Measurements from ENCODE around the gene PVALEF.

The PVALEF gene

GRCh38 chr17:81124377-81124776 lies 40.9 kb upstream of the PVALEF start:
- H3K27me3 ChIP-seq (ENCODE audit: low read depth) = no peaks in the 10 kb centered on the region
- no peaks in the 10 kb centered on the region for H3K4me1 ChIP-seq
- H3K9me3 ChIP-seq = no peaks in the 10 kb centered on the region
- H3K36me3 ChIP-seq (replicated peaks) = no peaks in the 10 kb centered on the region
- in situ Hi-C loops (cut with MboI; ENCODE audit: low sequenced_read_pairs) = no loop called here
- DNase-seq (ENCODE audit: low spot score in 2 of 2) = no peak
- no peak overlapping the region for H3K4me3 ChIP-seq

- Histone ChIP-seq H3K4me3 (no peak overlapping the region), H3K9me3 (no peaks in the 10 kb centered on the region), H3K36me3 (replicated peaks) (no peaks in the 10 kb centered on the region), H3K27me3 (ENCODE audit: low read depth) (no peaks in the 10 kb centered on the region), H3K4me1 (no peaks in the 10 kb centered on the region)
- DNase-seq (ENCODE audit: low spot score in 2 of 2) = no peak
- in situ Hi-C loops (cut with MboI; ENCODE audit: low sequenced_read_pairs) = no loop called here
Observed at GRCh38 chr17:81125573-81126081, 39.7 kb upstream of the PVALEF start.

- no peaks in the 10 kb centered on the region for H3K36me3 ChIP-seq (replicated peaks)
- DNase-seq (ENCODE audit: low spot score in 2 of 2) = no peak
- H3K4me1 ChIP-seq = no peaks in the 10 kb centered on the region
- no peak overlapping the region for H3K4me3 ChIP-seq
- in situ Hi-C loops (cut with MboI; ENCODE audit: low sequenced_read_pairs) = no loop called here
- H3K9me3 ChIP-seq = no peaks in the 10 kb centered on the region
- no peaks in the 10 kb centered on the region for H3K27me3 ChIP-seq (ENCODE audit: low read depth)
Observed at GRCh38 chr17:81126281-81127132, 38.8 kb upstream of the PVALEF start.

- H3K4me3 ChIP-seq = no peak overlapping the region
- DNase-seq (ENCODE audit: low spot score in 2 of 2) = no peak
- H3K4me1 ChIP-seq = no peaks in the 10 kb centered on the region
- no peaks in the 10 kb centered on the region for H3K27me3 ChIP-seq (ENCODE audit: low read depth)
- in situ Hi-C loops (cut with MboI; ENCODE audit: low sequenced_read_pairs) = no loop called here
- H3K9me3 ChIP-seq = no peaks in the 10 kb centered on the region
- no peaks in the 10 kb centered on the region for H3K36me3 ChIP-seq (replicated peaks)
Observed at GRCh38 chr17:81127133-81127455, 38.2 kb upstream of the PVALEF start.

- in situ Hi-C loops (cut with MboI; ENCODE audit: low sequenced_read_pairs) = no loop called here
- DNase-seq (ENCODE audit: low spot score in 2 of 2) = no peak
- Histone ChIP-seq H3K4me1 (no peaks in the 10 kb centered on the region), H3K9me3 (no peaks in the 10 kb centered on the region), H3K36me3 (replicated peaks) (no peaks in the 10 kb centered on the region), H3K27me3 (ENCODE audit: low read depth) (no peaks in the 10 kb centered on the region), H3K4me3 (no peak overlapping the region)
Observed at GRCh38 chr17:81127526-81128177, 37.7 kb upstream of the PVALEF start.

GRCh38 chr17:81128338-81128737 lies 37.0 kb upstream of the PVALEF start:
- in situ Hi-C loops (cut with MboI; ENCODE audit: low sequenced_read_pairs) = no loop called here
- Histone ChIP-seq H3K4me1 (no peaks in the 10 kb centered on the region), H3K36me3 (replicated peaks) (no peaks in the 10 kb centered on the region), H3K27me3 (ENCODE audit: low read depth) (no peaks in the 10 kb centered on the region), H3K9me3 (no peaks in the 10 kb centered on the region), H3K4me3 (no peak overlapping the region)
- no peak for DNase-seq (ENCODE audit: low spot score in 2 of 2)

GRCh38 chr17:81128774-81129173 lies 36.5 kb upstream of the PVALEF start:
- in situ Hi-C loops (cut with MboI; ENCODE audit: low sequenced_read_pairs) = no loop called here
- H3K4me3 ChIP-seq = no peak overlapping the region
- no peaks in the 10 kb centered on the region for H3K27me3 ChIP-seq (ENCODE audit: low read depth)
- DNase-seq (ENCODE audit: low spot score in 2 of 2) = no peak
- H3K9me3 ChIP-seq = no peaks in the 10 kb centered on the region
- no peaks in the 10 kb centered on the region for H3K4me1 ChIP-seq
- H3K36me3 ChIP-seq (replicated peaks) = no peaks in the 10 kb centered on the region

GRCh38 chr17:81129289-81129688 lies 36.0 kb upstream of the PVALEF start:
- Histone ChIP-seq H3K4me3 (no peak overlapping the region), H3K27me3 (ENCODE audit: low read depth) (no peaks in the 10 kb centered on the region), H3K36me3 (replicated peaks) (no peaks in the 10 kb centered on the region), H3K9me3 (no peaks in the 10 kb centered on the region), H3K4me1 (no peaks in the 10 kb centered on the region)
- DNase-seq (ENCODE audit: low spot score in 2 of 2) = no peak
- in situ Hi-C loops (cut with MboI; ENCODE audit: low sequenced_read_pairs) = no loop called here

GRCh38 chr17:81129711-81130367 lies 35.5 kb upstream of the PVALEF start:
- Histone ChIP-seq H3K4me1 (no peaks in the 10 kb centered on the region), H3K27me3 (ENCODE audit: low read depth) (no peaks in the 10 kb centered on the region), H3K9me3 (no peaks in the 10 kb centered on the region), H3K36me3 (replicated peaks) (no peaks in the 10 kb centered on the region), H3K4me3 (no peak overlapping the region)
- no peak for DNase-seq (ENCODE audit: low spot score in 2 of 2)
- in situ Hi-C loops (cut with MboI; ENCODE audit: low sequenced_read_pairs) = no loop called here

GRCh38 chr17:81130385-81131361 lies 34.6 kb upstream of the PVALEF start:
- in situ Hi-C loops (cut with MboI; ENCODE audit: low sequenced_read_pairs) = no loop called here
- no peaks in the 10 kb centered on the region for H3K9me3 ChIP-seq
- no peak for DNase-seq (ENCODE audit: low spot score in 2 of 2)
- H3K36me3 ChIP-seq (replicated peaks) = no peaks in the 10 kb centered on the region
- no peak overlapping the region for H3K4me3 ChIP-seq
- no peaks in the 10 kb centered on the region for H3K4me1 ChIP-seq
- no peaks in the 10 kb centered on the region for H3K27me3 ChIP-seq (ENCODE audit: low read depth)

GRCh38 chr17:81131486-81132196 lies 33.7 kb upstream of the PVALEF start:
- Histone ChIP-seq H3K36me3 (replicated peaks) (no peaks in the 10 kb centered on the region), H3K27me3 (ENCODE audit: low read depth) (no peaks in the 10 kb centered on the region), H3K4me1 (no peaks in the 10 kb centered on the region), H3K4me3 (no peak overlapping the region), H3K9me3 (no peaks in the 10 kb centered on the region)
- in situ Hi-C loops (cut with MboI; ENCODE audit: low sequenced_read_pairs) = no loop called here
- no peak for DNase-seq (ENCODE audit: low spot score in 2 of 2)

GRCh38 chr17:81132197-81132540 lies 33.1 kb upstream of the PVALEF start:
- H3K27me3 ChIP-seq (ENCODE audit: low read depth) = no peaks in the 10 kb centered on the region
- no peak overlapping the region for H3K4me3 ChIP-seq
- no peaks in the 10 kb centered on the region for H3K9me3 ChIP-seq
- H3K36me3 ChIP-seq (replicated peaks) = no peaks in the 10 kb centered on the region
- no peaks in the 10 kb centered on the region for H3K4me1 ChIP-seq
- in situ Hi-C loops (cut with MboI; ENCODE audit: low sequenced_read_pairs) = no loop called here
- DNase-seq (ENCODE audit: low spot score in 2 of 2) = no peak
